A673 (cell line): ENCODE measurements around the gene TNPO2. TPM values are rescaled to one million over a fixed set of nuclear protein-coding genes. Genes with fewer than 3 reads are reported as not detected.

Experiments used
- BruUV-seq: library from RNA; stranded (reverse); fragments of 400-500 nt; replicated peaks from 2 replicates; lab custom pipeline; 2021; lab: Mats Ljungman, UMichigan
- CTCF ChIA-PET: fragments of 300-600 bp; sonication (Branson Sonifier 250); formaldehyde crosslinking; loops from one replicate; lab custom pipeline; 2022; ENCODE audit warnings: antibody characterized with exemption; lab: Charles Lee
- POLR2A ChIA-PET: fragments of 300-600 bp; sonication (Branson Sonifier 250); formaldehyde crosslinking; loops from one replicate; lab custom pipeline; 2022; ENCODE audit warnings: antibody characterized with exemption; ENCODE audit not compliant: low non-redundant PET; lab: Charles Lee
- DNase-seq: peaks from one replicate; pipeline ENCODE4 v3.0.0-alpha.2; 2015; ENCODE audit warnings: low spot score
- H3K27ac ChIP-seq: fragments of 200-600 bp; sonication (generic); 2 replicates; pipeline ENCODE4 v1.5.1; 2016; ENCODE audit warnings: mixed run types, low read depth, mild to moderate bottlenecking, mixed read lengths, antibody characterized with exemption, low read length; ENCODE audit not compliant: poor library complexity, severe bottlenecking
- H3K27me3 ChIP-seq: fragments of 200-600 bp; sonication (generic); replicated peaks from 2 replicates; pipeline ENCODE4 v1.6.1; 2017; ENCODE audit warnings: mixed run types, low read depth, mild to moderate bottlenecking, mixed read lengths, antibody characterized with exemption, low read length; ENCODE audit not compliant: insufficient read depth, poor library complexity
- H3K36me3 ChIP-seq: fragments of 200-600 bp; sonication (generic); 2 replicates; pipeline ENCODE4 v1.6.1; 2016; ENCODE audit warnings: mixed run types, mild to moderate bottlenecking, mixed read lengths, antibody characterized with exemption, low read length; ENCODE audit not compliant: insufficient read depth, poor library complexity, severe bottlenecking
- H3K4me1 ChIP-seq: fragments of 200-600 bp; sonication (generic); 2 replicates; pipeline ENCODE4 v1.6.1; 2017; ENCODE audit warnings: mixed run types, mild to moderate bottlenecking, mixed read lengths, antibody characterized with exemption, low read length; ENCODE audit not compliant: insufficient read depth, poor library complexity, severe bottlenecking
- H3K4me3 ChIP-seq: fragments of 200-600 bp; sonication (generic); 2 replicates; pipeline ENCODE4 v1.5.1; 2016; ENCODE audit warnings: low read depth, mixed run types, mild to moderate bottlenecking, mixed read lengths, low read length; ENCODE audit not compliant: poor library complexity, severe bottlenecking
- H3K9me3 ChIP-seq: fragments of 200-600 bp; sonication (generic); 2 replicates; pipeline ENCODE4 v1.6.1; 2016; ENCODE audit warnings: mixed run types, low read depth, mild to moderate bottlenecking, mixed read lengths, antibody characterized with exemption, low read length; ENCODE audit not compliant: poor library complexity, severe bottlenecking
- EZH2 ChIP-seq: fragments of 200-600 bp; sonication (generic); IDR thresholded peaks from 2 replicates; pipeline ENCODE4 v1.6.1; 2017; ENCODE audit warnings: borderline replicate concordance, low read depth, mild to moderate bottlenecking, mixed read lengths, antibody characterized with exemption, low read length; ENCODE audit not compliant: poor library complexity, severe bottlenecking
- intact Hi-C: fragments of 100-400 bp; cut with micrococcal nuclease; formaldehyde crosslinking; loops from one replicate; pipeline ENCODE4 v1.10.0; 2022; ENCODE audit not compliant: unreplicated experiment
- total RNA-seq: library from RNA; stranded (reverse); gene quantifications from 2 replicates; pipeline ENCODE4 v1.2.3, GENCODE V29; 2021
- TF ChIP-seq, protein P1 (sequence below): fragments of 300-800, 200-600 bp; sonication (generic); conservative IDR thresholded peaks from 2 replicates; pipeline ENCODE4 v1.5.1; 2017; ENCODE audit warnings: low read depth, mild to moderate bottlenecking, antibody characterized with exemption, low read length, moderate library complexity, mixed read lengths

TNPO2 gene
- total RNA-seq, 1 experiment from 2014 or later: 150 TPM

DNA sequence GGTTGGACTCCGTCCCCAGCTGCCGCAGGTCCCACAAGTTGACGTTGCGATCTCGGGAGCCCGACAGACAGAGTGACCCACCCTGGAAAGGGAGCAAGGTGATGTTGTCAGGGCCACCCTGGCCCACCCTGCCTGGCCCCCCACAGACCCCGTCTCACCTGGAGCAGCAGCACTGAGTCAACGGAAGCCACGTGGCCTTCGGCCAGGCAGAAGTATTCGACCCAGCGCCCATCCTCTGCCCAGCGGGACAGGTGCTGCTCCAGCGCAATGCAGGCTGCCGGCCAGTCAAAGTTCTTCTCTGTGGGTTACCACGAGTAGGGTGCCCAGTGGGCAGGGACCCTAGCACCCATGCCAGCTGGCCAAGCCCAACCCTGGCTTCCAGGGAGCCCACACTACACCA lies 29.1 kb downstream of the TNPO2 start:
- no peak for DNase-seq
- H3K36me3 ChIP-seq: peaks cover 6% of the 10 kb centered on the region
- peaks cover 11% of the 10 kb centered on the region for H3K4me1 ChIP-seq
- BruUV-seq: TSS peak; percentile 17
- no peak overlapping the region for H3K27ac ChIP-seq
- no peaks in the 10 kb centered on the region for H3K27me3 ChIP-seq
- intact Hi-C loops: no loop called here
- no peaks in the 10 kb centered on the region for H3K9me3 ChIP-seq
- ChIA-PET CTCF (interaction anchor here (0.6 kb wide), 1 partner anchor 191 kb away, joined by 3 read pairs; no protein-coding TSS in a partner anchor), POLR2A (interaction anchor here (0.6 kb wide), 1 partner anchor 14 kb away, joined by 3 read pairs; no protein-coding TSS in a partner anchor)
- TF ChIP-seq, protein P1, sequence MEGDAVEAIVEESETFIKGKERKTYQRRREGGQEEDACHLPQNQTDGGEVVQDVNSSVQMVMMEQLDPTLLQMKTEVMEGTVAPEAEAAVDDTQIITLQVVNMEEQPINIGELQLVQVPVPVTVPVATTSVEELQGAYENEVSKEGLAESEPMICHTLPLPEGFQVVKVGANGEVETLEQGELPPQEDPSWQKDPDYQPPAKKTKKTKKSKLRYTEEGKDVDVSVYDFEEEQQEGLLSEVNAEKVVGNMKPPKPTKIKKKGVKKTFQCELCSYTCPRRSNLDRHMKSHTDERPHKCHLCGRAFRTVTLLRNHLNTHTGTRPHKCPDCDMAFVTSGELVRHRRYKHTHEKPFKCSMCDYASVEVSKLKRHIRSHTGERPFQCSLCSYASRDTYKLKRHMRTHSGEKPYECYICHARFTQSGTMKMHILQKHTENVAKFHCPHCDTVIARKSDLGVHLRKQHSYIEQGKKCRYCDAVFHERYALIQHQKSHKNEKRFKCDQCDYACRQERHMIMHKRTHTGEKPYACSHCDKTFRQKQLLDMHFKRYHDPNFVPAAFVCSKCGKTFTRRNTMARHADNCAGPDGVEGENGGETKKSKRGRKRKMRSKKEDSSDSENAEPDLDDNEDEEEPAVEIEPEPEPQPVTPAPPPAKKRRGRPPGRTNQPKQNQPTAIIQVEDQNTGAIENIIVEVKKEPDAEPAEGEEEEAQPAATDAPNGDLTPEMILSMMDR: no peak
- no peak for TF ChIP-seq EZH2
- no peak overlapping the region for H3K4me3 ChIP-seq

- Histone ChIP-seq H3K9me3 (no peaks in the 10 kb centered on the region), H3K36me3 (no peaks in the 10 kb centered on the region), H3K4me1 (peaks cover 11% of the 10 kb centered on the region), H3K4me3 (no peak overlapping the region), H3K27me3 (no peaks in the 10 kb centered on the region), H3K27ac (no peak overlapping the region)
- DNase-seq: no peak
- POLR2A ChIA-PET: no interaction called here
- CTCF ChIA-PET: no interaction called here
- intact Hi-C loops: no loop called here
- no TSS peak for BruUV-seq
- TF ChIP-seq EZH2: no peak
- TF ChIP-seq, protein P1: no peak
Observed at GRCh38 chr19:12692960-12693359, 30.8 kb downstream of the TNPO2 start.

DNA sequence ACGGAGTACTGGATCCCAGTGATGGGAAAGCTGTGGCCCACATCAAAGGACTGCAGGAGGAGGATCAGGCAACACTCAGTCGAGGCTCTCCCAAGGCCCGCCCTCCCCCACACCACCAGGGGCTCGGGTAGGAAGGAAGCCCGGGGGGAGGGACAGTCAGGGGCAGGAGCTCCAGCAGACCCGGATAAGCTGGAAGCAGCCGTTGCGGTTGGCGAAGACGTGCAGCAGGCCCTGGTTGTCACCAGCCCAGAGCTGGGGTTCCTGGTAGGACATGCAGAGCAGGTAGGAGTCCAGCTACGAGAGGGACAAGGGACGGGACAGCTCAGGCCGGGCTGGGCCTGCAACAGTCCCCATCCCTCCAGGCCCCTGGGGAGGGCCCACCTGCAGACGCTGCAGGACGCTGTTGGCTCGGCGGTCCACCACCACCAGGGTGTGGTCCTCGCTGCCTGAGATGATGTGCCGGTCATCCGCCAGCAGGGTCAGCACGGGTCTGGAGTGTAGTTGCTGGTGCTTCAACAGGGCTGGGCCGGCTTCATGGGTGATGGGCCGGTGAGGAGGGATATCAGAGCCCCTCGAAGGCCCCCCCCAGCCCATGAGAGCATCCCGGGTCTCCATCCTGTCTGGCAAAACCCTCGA lies 34.0 kb downstream of the TNPO2 start:
- TF ChIP-seq EZH2: no peak
- TF ChIP-seq, protein P1: no peak
- no peak overlapping the region for H3K4me3 ChIP-seq
- H3K9me3 ChIP-seq: no peaks in the 10 kb centered on the region
- BruUV-seq: no TSS peak
- ChIA-PET POLR2A (no interaction called here), CTCF (no interaction called here)
- no peaks in the 10 kb centered on the region for H3K27me3 ChIP-seq
- H3K27ac ChIP-seq: no peak overlapping the region
- H3K36me3 ChIP-seq: no peaks in the 10 kb centered on the region
- H3K4me1 ChIP-seq: no peaks in the 10 kb centered on the region
- no peak for DNase-seq
- intact Hi-C loops: no loop called here
